Ishikawa (cell line): ENCODE results near the gene KCNAB1.

Source experiments
- CEBPB ChIP-seq: IDR thresholded peaks from 2 replicates; pipeline ENCODE4 v1.6.1; 2012
- CREB1 ChIP-seq: IDR thresholded peaks from 2 replicates; pipeline ENCODE4 v1.6.1; 2012; ENCODE audit warnings: low read depth
- EGR1 ChIP-seq: IDR thresholded peaks from 2 replicates; pipeline ENCODE4 v1.6.1; 2012
- EP300 ChIP-seq: IDR thresholded peaks from 2 replicates; pipeline ENCODE4 v1.6.1; 2012; ENCODE audit warnings: borderline replicate concordance
- FOXM1 ChIP-seq: IDR thresholded peaks from 2 replicates; pipeline ENCODE4 v1.6.1; 2012; ENCODE audit warnings: low read depth, borderline replicate concordance
- MAX ChIP-seq: IDR thresholded peaks from 2 replicates; pipeline ENCODE4 v1.6.1; 2012
- NFIC ChIP-seq: IDR thresholded peaks from 2 replicates; pipeline ENCODE4 v1.6.1; 2012
- RAD21 ChIP-seq: IDR thresholded peaks from 2 replicates; pipeline ENCODE4 v1.6.1; 2012; ENCODE audit warnings: low read depth
- REST ChIP-seq: IDR thresholded peaks from 2 replicates; pipeline ENCODE4 v1.6.1; 2012; ENCODE audit warnings: low read depth, mild to moderate bottlenecking
- TAF1 ChIP-seq: IDR thresholded peaks from 2 replicates; pipeline ENCODE4 v1.6.1; 2012; ENCODE audit warnings: low read depth, mild to moderate bottlenecking
- TCF12 ChIP-seq: IDR thresholded peaks from 2 replicates; pipeline ENCODE4 v1.6.1; 2012; ENCODE audit warnings: low read depth
- TEAD4 ChIP-seq: IDR thresholded peaks from 2 replicates; pipeline ENCODE4 v1.6.1; 2012
- USF1 ChIP-seq: IDR thresholded peaks from 2 replicates; pipeline ENCODE4 v1.6.1; 2012
- YY1 ChIP-seq: IDR thresholded peaks from 2 replicates; pipeline ENCODE4 v1.6.1; 2012; ENCODE audit warnings: low read depth
- ZBTB7A ChIP-seq: IDR thresholded peaks from 2 replicates; pipeline ENCODE4 v1.6.1; 2012; ENCODE audit warnings: low read depth

Gene KCNAB1

GRCh38 chr3:156334841-156335545 lies 214.6 kb downstream of the KCNAB1 start:
- TF ChIP-seq MAX (no peak), NFIC (no peak), RAD21 (no peak), FOXM1 (no peak)

- TF ChIP-seq NFIC (no peak), RAD21 (no peak), CEBPB (no peak), YY1 (no peak), MAX (no peak), CREB1 (no peak), EGR1 (no peak), USF1 (no peak)
Observed at GRCh38 chr3:156339491-156339890, 219.1 kb downstream of the KCNAB1 start.

- TF ChIP-seq EP300 (no peak), REST (no peak), MAX (no peak)
Observed at GRCh38 chr3:156341332-156341731, 221.0 kb downstream of the KCNAB1 start.

GRCh38 chr3:156341831-156342416 lies 221.5 kb downstream of the KCNAB1 start:
- TF ChIP-seq NFIC (no peak), ZBTB7A (no peak), EP300 (no peak), TCF12 (no peak), EGR1 (no peak), USF1 (no peak)

GRCh38 chr3:156344215-156344614 lies 223.8 kb downstream of the KCNAB1 start:
- TF ChIP-seq EP300, result no peak

GRCh38 chr3:156349111-156349510 lies 228.7 kb downstream of the KCNAB1 start:
- no peak for TF ChIP-seq USF1
- TF ChIP-seq MAX, result no peak
- no peak for TF ChIP-seq ZBTB7A
- TF ChIP-seq RAD21, result no peak
- TF ChIP-seq CREB1, result no peak
- no peak for TF ChIP-seq CEBPB
- TF ChIP-seq NFIC, result no peak
- no peak for TF ChIP-seq EGR1
- no peak for TF ChIP-seq TAF1

GRCh38 chr3:156349978-156350377 lies 229.6 kb downstream of the KCNAB1 start:
- no peak for TF ChIP-seq CREB1
- no peak for TF ChIP-seq RAD21
- no peak for TF ChIP-seq REST
- no peak for TF ChIP-seq EGR1
- no peak for TF ChIP-seq TCF12
- TF ChIP-seq NFIC, result no peak
- TF ChIP-seq TEAD4, result no peak
- TF ChIP-seq YY1, result no peak
- no peak for TF ChIP-seq ZBTB7A
- no peak for TF ChIP-seq TAF1
- TF ChIP-seq FOXM1, result no peak
- TF ChIP-seq CEBPB, result no peak
- no peak for TF ChIP-seq EP300
- TF ChIP-seq MAX, result no peak
- TF ChIP-seq USF1, result no peak
